GM18951 (cell line): ENCODE data around the gene KCNK18.

Experiments
- POLR2A ChIP-seq: IDR thresholded peaks from 4 replicates; pipeline ENCODE4 v1.6.1; 2011; ENCODE audit warnings: mild to moderate bottlenecking; ENCODE audit not compliant: insufficient read length, insufficient read depth; ENCODE audit errors: extremely low read depth
- in situ Hi-C: fragments of 300-500 bp; cut with MboI; formaldehyde crosslinking; loops from one replicate; pipeline ENCODE4 v1.12.0; 2022; ENCODE audit warnings: low sequenced_read_pairs, mixed read lengths, inconsistent platforms; ENCODE audit not compliant: unreplicated experiment

The KCNK18 gene

GRCh38 chr10:117165538-117166417 is 31.5 kb upstream of the KCNK18 start:
- in situ Hi-C loops = no loop called here
- no peak for TF ChIP-seq POLR2A

- in situ Hi-C loops = no loop called here
- TF ChIP-seq POLR2A = no peak
Observed at GRCh38 chr10:117166418-117167345, 30.6 kb upstream of the KCNK18 start.

GRCh38 chr10:117167346-117167788 is 29.9 kb upstream of the KCNK18 start:
- in situ Hi-C loops = no loop called here
- TF ChIP-seq POLR2A = no peak

GRCh38 chr10:117167789-117168674 is 29.3 kb upstream of the KCNK18 start:
- in situ Hi-C loops = no loop called here
- no peak for TF ChIP-seq POLR2A

DNA sequence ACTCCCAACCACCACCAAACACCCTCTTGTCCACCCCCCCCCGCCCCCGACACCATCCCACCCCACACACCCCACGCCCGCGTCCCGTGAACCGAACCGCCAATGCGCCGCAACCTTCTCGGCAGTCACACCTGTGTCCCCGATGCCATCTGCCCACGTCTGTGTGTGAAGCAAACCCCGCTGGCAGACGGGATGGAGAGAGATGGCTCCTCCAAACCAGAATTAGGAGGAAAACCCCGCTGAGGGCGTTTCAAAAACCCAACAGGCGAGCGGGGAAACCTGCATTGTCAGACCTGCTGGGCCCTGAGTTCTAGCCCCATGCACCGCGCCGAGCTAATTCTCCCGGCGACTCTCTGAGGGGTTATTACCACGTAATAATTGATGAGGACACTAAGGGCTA is 28.6 kb upstream of the KCNK18 start:
- no peak for TF ChIP-seq POLR2A
- in situ Hi-C loops = no loop called here

DNA sequence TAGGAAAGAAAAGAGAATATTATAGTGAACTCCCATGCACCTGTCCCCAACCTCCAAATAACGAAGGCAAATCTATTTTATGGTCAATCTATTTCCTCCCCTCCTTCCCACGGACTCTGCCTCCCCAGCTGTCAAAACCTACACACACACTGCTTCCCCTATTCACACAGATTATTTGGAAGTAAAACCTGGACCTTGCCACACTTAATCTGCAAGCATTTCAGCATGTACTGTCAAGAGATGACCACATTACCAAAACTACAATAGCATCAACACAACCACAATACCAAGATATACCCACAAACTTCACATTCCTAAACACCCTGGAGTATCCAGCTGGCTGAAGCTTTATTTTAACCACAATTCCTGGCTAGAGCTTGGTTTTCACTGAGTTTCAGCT is 27.8 kb upstream of the KCNK18 start:
- no peak for TF ChIP-seq POLR2A
- in situ Hi-C loops = no loop called here

DNA sequence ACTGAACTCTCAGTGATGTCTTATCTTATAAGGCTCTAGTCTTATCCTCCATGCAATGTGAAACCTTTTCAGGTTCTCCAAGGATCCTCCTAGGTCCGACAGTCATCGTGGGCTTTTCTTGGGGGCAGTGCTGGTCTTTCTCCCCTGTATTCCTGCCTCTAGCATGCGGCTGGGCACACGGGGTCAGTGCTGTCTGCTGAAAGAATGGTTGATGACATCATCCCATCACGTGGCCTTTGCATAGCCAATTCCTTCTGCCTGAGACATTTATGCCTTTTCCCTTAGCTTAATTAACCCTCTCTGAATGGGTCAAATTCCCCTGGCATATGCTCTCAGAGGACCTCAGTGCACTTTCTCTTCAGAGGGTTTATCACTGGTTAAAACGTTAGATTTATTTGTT is 27.0 kb upstream of the KCNK18 start:
- no peak for TF ChIP-seq POLR2A
- in situ Hi-C loops = loop anchor here (5.0 kb wide), 1 partner anchor 378 kb away; no protein-coding TSS in a partner anchor

GRCh38 chr10:117174439-117175214 is 22.7 kb upstream of the KCNK18 start:
- no peak for TF ChIP-seq POLR2A
- in situ Hi-C loops = loop anchor here (5.0 kb wide), 1 partner anchor 382 kb away; no protein-coding TSS in a partner anchor

GRCh38 chr10:117175215-117175900 is 21.9 kb upstream of the KCNK18 start:
- no peak for TF ChIP-seq POLR2A
- in situ Hi-C loops = no loop called here

DNA sequence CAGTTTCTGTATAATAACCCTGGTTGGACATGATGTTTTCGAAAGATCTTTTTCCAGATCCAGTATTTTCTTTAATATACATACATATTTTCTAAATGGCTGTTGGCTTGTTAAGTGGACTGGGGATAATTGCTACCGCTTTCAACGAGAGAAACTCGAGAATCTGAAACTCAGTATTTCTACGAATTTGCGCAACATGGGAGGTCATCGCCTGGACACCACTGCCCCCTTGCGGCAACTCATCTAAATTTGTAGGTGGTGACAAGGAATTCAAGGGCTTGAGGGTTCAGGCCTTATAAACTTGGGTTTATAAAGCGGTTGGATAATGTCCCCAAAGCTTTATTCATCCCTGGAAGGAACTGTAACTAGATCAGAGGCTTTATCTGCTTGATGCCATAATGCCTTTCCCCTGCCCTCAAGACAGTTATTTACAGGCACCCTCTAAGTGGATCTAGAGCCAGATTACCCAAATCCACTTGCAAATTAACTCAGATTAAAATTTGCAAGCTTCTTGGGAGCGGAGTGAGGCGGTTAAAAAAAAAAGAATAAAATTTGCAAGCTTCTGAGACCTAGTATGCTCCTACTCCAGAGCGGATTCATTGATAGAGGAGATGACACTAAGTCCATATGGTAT is 21.3 kb upstream of the KCNK18 start:
- in situ Hi-C loops = no loop called here
- no peak for TF ChIP-seq POLR2A

- TF ChIP-seq POLR2A = no peak
- in situ Hi-C loops = no loop called here
Observed at GRCh38 chr10:117178190-117178589, 19.1 kb upstream of the KCNK18 start.

DNA sequence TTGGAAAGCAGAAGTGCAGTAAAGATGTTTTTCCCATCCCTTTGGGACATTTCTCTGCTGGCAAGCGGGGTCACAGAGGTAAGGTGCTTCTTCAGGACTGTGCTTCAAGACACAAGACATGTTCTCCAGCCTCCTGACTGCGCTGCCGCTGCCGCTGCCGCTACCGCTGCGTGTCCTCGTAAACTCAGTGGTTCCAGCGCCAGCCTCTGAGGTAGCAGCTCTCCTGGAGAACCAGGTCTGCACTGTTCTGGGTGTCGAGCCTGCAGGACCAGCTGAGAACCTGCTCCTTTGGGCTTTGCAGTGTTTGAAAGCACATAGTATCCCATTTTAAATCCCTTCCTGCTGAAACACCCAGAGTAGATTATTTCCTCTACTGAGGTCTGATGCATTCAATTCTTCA is 13.0 kb upstream of the KCNK18 start:
- no peak for TF ChIP-seq POLR2A
- in situ Hi-C loops = no loop called here
